Natural killer cell (primary cell): ENCODE measurements around the gene KCNK4. TPM values are rescaled to one million over a fixed set of nuclear protein-coding genes. Genes with fewer than 3 reads are reported as not detected.

Experiments
- ATAC-seq, 3 donors: fragments of 150-1000 bp in 2 of 3; fragments of 200-7000 bp in 1 of 3; cut with Tn5 transposase; 1 replicate in 1 of 3; 2 replicates in 2 of 3; pipeline ENCODE4 v1.10.0; 2021; ENCODE audit warnings: mild to moderate bottlenecking in 2 of 3, moderate library complexity in 2 of 3
- DNase-seq, 2 donors: peaks; one replicate each; pipeline versions ENCODE4 v3.0.0 to v3.0.0-alpha.2; 2013 to 2021; ENCODE audit warnings: mixed read lengths in 1 of 2
- H3K27ac ChIP-seq: one replicate; pipeline ENCODE4 v1.5.1; 2013; ENCODE audit warnings: mild to moderate bottlenecking, low read length
- H3K27me3 ChIP-seq: one replicate; pipeline ENCODE4 v1.6.1; 2013; ENCODE audit warnings: low read length; ENCODE audit not compliant: control insufficient read depth, insufficient read depth
- H3K36me3 ChIP-seq: one replicate; pipeline ENCODE4 v1.6.1; 2013; ENCODE audit warnings: low read length; ENCODE audit not compliant: control insufficient read depth, insufficient read depth
- H3K4me1 ChIP-seq: one replicate; pipeline ENCODE4 v1.6.1; 2013; ENCODE audit warnings: low read length; ENCODE audit not compliant: control insufficient read depth, insufficient read depth
- H3K4me3 ChIP-seq: one replicate; pipeline ENCODE4 v1.5.1; 2013; ENCODE audit warnings: low read length
- H3K9me3 ChIP-seq: one replicate; pipeline ENCODE4 v1.6.1; 2013; ENCODE audit warnings: low read length; ENCODE audit not compliant: control insufficient read depth, insufficient read depth
- H3K27ac Mint-ChIP-seq, 2 donors: one replicate each; pipeline ENCODE4 v1.8.0; 2022; ENCODE audit warnings: mild to moderate bottlenecking in 2 of 2, mixed read lengths in 2 of 2, moderate library complexity in 1 of 2
- H3K27me3 Mint-ChIP-seq, 2 donors: one replicate each; pipeline ENCODE4 v1.8.0; 2022; ENCODE audit warnings: low read depth in 2 of 2, mixed read lengths in 2 of 2
- H3K36me3 Mint-ChIP-seq: one replicate; pipeline ENCODE4 v1.8.0; 2022; ENCODE audit warnings: mixed read lengths
- H3K4me1 Mint-ChIP-seq, 2 donors: one replicate each; pipeline ENCODE4 v1.8.0; 2022; ENCODE audit warnings: mixed read lengths in 2 of 2
- H3K4me3 Mint-ChIP-seq: one replicate; pipeline ENCODE4 v1.8.0; 2022; ENCODE audit warnings: mild to moderate bottlenecking, moderate library complexity, mixed read lengths
- H3K9me3 Mint-ChIP-seq, 2 donors: one replicate each; pipeline ENCODE4 v1.8.0; 2022; ENCODE audit warnings: mixed read lengths in 2 of 2
- CTCF ChIP-seq: fragments of 200-600 bp; IDR thresholded peaks from one replicate; pipeline ENCODE4 v1.8.0; 2022; ENCODE audit warnings: antibody characterized with exemption
- whole genome bisulfite sequencing: methylation state at CpG from one replicate; pipeline ENCODE4 v1.1.7; 2013; ENCODE audit warnings: missing lambda C conversion rate; ENCODE audit not compliant: insufficient coverage; 5-methylcytosine and 5-hydroxymethylcytosine counted together
- intact Hi-C: fragments of 100-400 bp; cut with micrococcal nuclease; formaldehyde crosslinking; loops from one replicate; pipeline ENCODE4 v1.14.2; 2022
- total RNA-seq, 4 donors: library from RNA; stranded (reverse); fragments of 120-200 nt in 1 of 4; gene quantifications; one replicate each; pipeline versions ENCODE4 v1.2.3 to v1.2.4, GENCODE V29; 2013 to 2022

The KCNK4 gene
- total RNA-seq, 3 donors from 2014 or later (not counting 1 experiment from before 2014, with no cell fraction given) = 0.30 to 0.86 TPM; not detected in 1

GRCh38 chr11:64284048-64284961 lies 6.8 kb upstream of the KCNK4 start, which contains the start of gene BAD:
TSS of gene BAD (minus strand) at chr11:64284665. CDS start at chr11:64284368, 297 bp downstream.
- Histone ChIP-seq H3K4me1 (peaks cover 22% of the 10 kb centered on the region), H3K9me3 (no peaks in the 10 kb centered on the region), H3K36me3 (no peaks in the 10 kb centered on the region), H3K4me3 (peak within 1 kb of the TSS; percentile 87), H3K27me3 (no peaks in the 10 kb centered on the region), H3K27ac (peak within 1 kb of the TSS; percentile 99)
- 4% methylated on average over 43 of the region's 44 CpGs for WGBS
- peak within 1 kb of the TSS; percentile 93 for H3K4me3 Mint-ChIP-seq
- ATAC-seq (peak; percentile 76 to 90 (median 78)), DNase-seq (peak; percentile 84 to 94)
- H3K36me3 Mint-ChIP-seq = no peaks in the 10 kb centered on the region
- no peaks in the 10 kb centered on the region for H3K27me3 Mint-ChIP-seq
- intact Hi-C loops = loop anchor here (1.0 kb wide), 1 partner anchor 77 kb away; no protein-coding TSS in a partner anchor
- peak within 1 kb of the TSS; percentile 94 to 96 for H3K27ac Mint-ChIP-seq
- H3K9me3 Mint-ChIP-seq = no peaks in the 10 kb centered on the region
- peaks cover 12 to 16% of the 10 kb centered on the region in 2 donors for H3K4me1 Mint-ChIP-seq
- no peak for TF ChIP-seq CTCF

GRCh38 chr11:64284962-64285884 lies 5.9 kb upstream of the KCNK4 start, which contains the start of gene GPR137:
TSS of gene GPR137 (plus strand) at chr11:64285848. CDS start at chr11:64286525, 677 bp downstream.
- WGBS = under 1% methylated on average over 102 of the region's 102 CpGs
- intact Hi-C loops = loop anchor here (1.0 kb wide), 4 partner anchors 15 to 78 kb away; partner anchors contain the start of gene FKBP2
- Histone ChIP-seq H3K27ac (peak within 1 kb of the TSS; percentile 99), H3K4me1 (peaks cover 22% of the 10 kb centered on the region), H3K36me3 (no peaks in the 10 kb centered on the region), H3K27me3 (peaks cover 2% of the 10 kb centered on the region), H3K4me3 (peak within 1 kb of the TSS; percentile 87), H3K9me3 (no peaks in the 10 kb centered on the region)
- H3K4me3 Mint-ChIP-seq = peak within 1 kb of the TSS; percentile 93
- H3K9me3 Mint-ChIP-seq = no peaks in the 10 kb centered on the region
- no peak for TF ChIP-seq CTCF
- no peaks in the 10 kb centered on the region for H3K36me3 Mint-ChIP-seq
- H3K27me3 Mint-ChIP-seq = peaks cover 0 to under 1% of the 10 kb centered on the region in 2 donors
- peaks cover 12 to 16% of the 10 kb centered on the region in 2 donors for H3K4me1 Mint-ChIP-seq
- peak within 1 kb of the TSS; percentile 94 to 96 for H3K27ac Mint-ChIP-seq
- peak; percentile 71 to 86 (median 76) for ATAC-seq
- peak; percentile 95 to 97 for DNase-seq

- Mint-ChIP-seq H3K27ac (peak overlapping the region; percentile 85 to 96), H3K36me3 (no peaks in the 10 kb centered on the region), H3K4me3 (peak overlapping the region; percentile 83), H3K4me1 (peaks cover 17 to 23% of the 10 kb centered on the region in 2 donors), H3K9me3 (no peaks in the 10 kb centered on the region), H3K27me3 (peaks cover 7 to 9% of the 10 kb centered on the region in 2 donors)
- intact Hi-C loops = loop anchor here (1.0 kb wide), 3 partner anchors 16 to 45 kb away; partner anchors contain the start of gene FKBP2
- peak in 1 of 2 donors; percentile 57 for DNase-seq
- WGBS = 42% methylated on average over 31 of the region's 40 CpGs
- Histone ChIP-seq H3K27ac (peak overlapping the region; percentile 77), H3K4me3 (peak overlapping the region; percentile 41), H3K9me3 (no peaks in the 10 kb centered on the region), H3K36me3 (no peaks in the 10 kb centered on the region), H3K27me3 (peaks cover 10% of the 10 kb centered on the region), H3K4me1 (peaks cover 25% of the 10 kb centered on the region)
- no peak for TF ChIP-seq CTCF
- no peak for ATAC-seq
These were observed 5.0 kb upstream of the KCNK4 start for GRCh38 chr11:64285885-64286800.
